NCI-H510A treated with DMSO at 0.1 percent for 48 hours (cell line): ENCODE results near the gene RCN2.
"Not testable (repeated sequence)": the region's sequence is repeated elsewhere in the genome, so short reads cannot be mapped to it uniquely, and the experiment has no call there.

Source experiments
- DNase-seq: peaks from one replicate; lab custom pipeline; 2025; lab: John Stamatoyannopoulos, UW

Gene RCN2

GRCh38 chr15:76932135-76932966 lies 802 bp downstream of the RCN2 start:
- peak; percentile 3 for DNase-seq

- peak; percentile 33 for DNase-seq
Measured at GRCh38 chr15:76935620-76936019, 4.1 kb downstream of the RCN2 start.

- DNase-seq = no peak
Measured at GRCh38 chr15:76936671-76937070, 5.1 kb downstream of the RCN2 start.

- no peak for DNase-seq
Measured at GRCh38 chr15:76938752-76939151, 7.2 kb downstream of the RCN2 start.

GRCh38 chr15:76939715-76940114 lies 8.2 kb downstream of the RCN2 start:
- no peak for DNase-seq

- no peak for DNase-seq
Measured at GRCh38 chr15:76941636-76942035, 10.1 kb downstream of the RCN2 start.

- DNase-seq = no peak
Measured at GRCh38 chr15:76942331-76942730, 10.8 kb downstream of the RCN2 start.

GRCh38 chr15:76945494-76946093 lies 14.0 kb downstream of the RCN2 start:
- DNase-seq = no peak

- DNase-seq = no peak
Measured at GRCh38 chr15:76947454-76947853, 15.9 kb downstream of the RCN2 start.

GRCh38 chr15:76951220-76951619 lies 19.7 kb downstream of the RCN2 start:
- DNase-seq = no peak

- DNase-seq = no peak
Measured at GRCh38 chr15:76953913-76954312, 22.4 kb downstream of the RCN2 start.

GRCh38 chr15:76954744-76955143 lies 23.2 kb downstream of the RCN2 start:
- no peak for DNase-seq

- DNase-seq = no peak
Measured at GRCh38 chr15:76961268-76962011, 29.9 kb downstream of the RCN2 start.

- DNase-seq = no peak
Measured at GRCh38 chr15:76962337-76963013, 30.9 kb downstream of the RCN2 start.

- DNase-seq = no peak
Measured at GRCh38 chr15:76963596-76963995, 32.0 kb downstream of the RCN2 start.

- DNase-seq = no peak
Measured at GRCh38 chr15:76964157-76964556, 32.6 kb downstream of the RCN2 start.

- not testable (repeated sequence) for DNase-seq
Measured at GRCh38 chr15:76966051-76966450, 34.5 kb downstream of the RCN2 start.

- no peak for DNase-seq
Measured at GRCh38 chr15:76967067-76967466, 35.5 kb downstream of the RCN2 start.

- no peak for DNase-seq
Measured at GRCh38 chr15:76968306-76968705, 36.8 kb downstream of the RCN2 start.

GRCh38 chr15:76972389-76973361 lies 41.1 kb downstream of the RCN2 start:
- no peak for DNase-seq

- DNase-seq = no peak
Measured at GRCh38 chr15:76973362-76973743, 41.8 kb downstream of the RCN2 start.
